HepG2 (cell line): ENCODE results near the gene TOP2A. TPM values are rescaled to one million over a fixed set of nuclear protein-coding genes. Genes with fewer than 3 reads are reported as not detected.

Experiments used
- ATAC-seq: fragments of 200-7000 bp; cut with Tn5 transposase; 3 replicates; pipeline ENCODE4 v1.9.1; 2020; ENCODE audit warnings: mild to moderate bottlenecking, moderate library complexity
- BruUV-seq: library from RNA; stranded (reverse); fragments of 400-500 nt; replicated peaks from 2 replicates; lab custom pipeline; 2021; lab: Mats Ljungman, UMichigan
- CTCF ChIA-PET: fragments of 300-600 bp; formaldehyde crosslinking; extraction: SDS; loops from one replicate; lab custom pipeline; 2021; ENCODE audit warnings: low total read pairs, inconsistent platforms, low intra/inter-chr PET ratio; lab: Yijun Ruan, JAX
- POLR2A ChIA-PET: fragments of 350-600 bp; sonication (Branson Sonifier 250); formaldehyde crosslinking; loops from one replicate; lab custom pipeline; 2020; ENCODE audit warnings: antibody characterized with exemption, inconsistent platforms; lab: Yijun Ruan, JAX
- DNase-seq: peaks from one replicate; pipeline ENCODE4 v3.0.0-alpha.2; 2015; ENCODE audit warnings: low spot score
- FAIRE-seq: peaks from 3 replicates; lab custom pipeline; 2011; peaks lifted over from hg19 to GRCh38; lab: Jason Lieb, UNC
- H2AFZ ChIP-seq: one replicate; pipeline ENCODE4 v1.6.1; 2011; ENCODE audit warnings: low read length, inconsistent platforms
- H3K27ac ChIP-seq: fragments of 300-600 bp; 3 replicates; pipeline ENCODE4 v1.8.0; 2011; ENCODE audit warnings: mixed run types, mild to moderate bottlenecking, mixed read lengths, low read length, inconsistent platforms; ENCODE audit not compliant: insufficient read depth; ENCODE audit errors: extremely low read length
- H3K27me3 ChIP-seq, 2 experiments: fragments of 200-600 bp in 1 of 2; 2 replicates in 1 of 2; 3 replicates in 1 of 2; pipeline versions ENCODE4 v1.6.0 to v1.8.0; 2011; ENCODE audit warnings: low read length in 2 of 2, mild to moderate bottlenecking in 2 of 2, moderate library complexity in 2 of 2, inconsistent platforms in 1 of 2; ENCODE audit not compliant: insufficient read depth in 2 of 2, control insufficient read depth in 1 of 2
- H3K36me3 ChIP-seq, 2 experiments: fragments of 200-600 bp in 1 of 2; replicated peaks in 1 of 2; 2 replicates in 1 of 2; 3 replicates in 1 of 2; pipeline versions ENCODE4 v1.5.1 to v1.8.0; 2011; ENCODE audit warnings: low read length in 2 of 2, inconsistent platforms in 1 of 2; ENCODE audit not compliant: insufficient read depth in 2 of 2, control insufficient read depth in 1 of 2
- H3K4me1 ChIP-seq: 2 replicates; pipeline ENCODE4 v1.5.1; 2012; ENCODE audit warnings: low read length, inconsistent platforms; ENCODE audit not compliant: insufficient read depth
- H3K4me2 ChIP-seq: 2 replicates; pipeline ENCODE4 v1.6.0; 2011; ENCODE audit warnings: low read depth, low read length, inconsistent platforms
- H3K4me3 ChIP-seq, 3 experiments: fragments of 200-600 bp in 1 of 3; sonication (generic), shearing (Covaris generic) in 1 of 3; replicated peaks in 1 of 3; 2 replicates each; pipeline ENCODE4 v1.5.1; 2011 to 2016; ENCODE audit warnings: low read length in 3 of 3, inconsistent platforms in 2 of 3, low read depth in 2 of 3, mild to moderate bottlenecking in 2 of 3, control low read depth in 1 of 3, mixed read lengths in 1 of 3; ENCODE audit not compliant: insufficient read depth in 1 of 3
- H3K79me2 ChIP-seq: one replicate; pipeline ENCODE4 v1.6.1; 2011; ENCODE audit warnings: low read length, inconsistent platforms; ENCODE audit not compliant: insufficient read depth
- H3K9ac ChIP-seq: 2 replicates; pipeline ENCODE4 v1.6.0; 2011; ENCODE audit warnings: mild to moderate bottlenecking, low read depth, low read length, inconsistent platforms; ENCODE audit not compliant: insufficient read depth
- H3K9me3 ChIP-seq: 2 replicates; pipeline ENCODE4 v1.5.1; 2012; ENCODE audit warnings: mild to moderate bottlenecking, low read length
- H4K20me1 ChIP-seq: 2 replicates; pipeline ENCODE4 v1.6.0; 2011; ENCODE audit warnings: inconsistent platforms, mild to moderate bottlenecking, low read length, moderate library complexity; ENCODE audit not compliant: insufficient read depth
- CENPX ChIP-seq: sonication (generic); formaldehyde crosslinking; IDR thresholded peaks from 2 replicates; pipeline ENCODE4 v1.9.0; 2021; ENCODE audit warnings: mild to moderate bottlenecking, missing genetic modification reagents, moderate library complexity
- DMAP1 ChIP-seq: IDR thresholded peaks from 2 replicates; pipeline ENCODE4 v1.6.1; 2016
- MLX ChIP-seq: IDR thresholded peaks from 2 replicates; pipeline ENCODE4 v1.6.1; 2016
- PHB2 ChIP-seq: fragments of 450-650 bp; IDR thresholded peaks from 2 replicates; pipeline ENCODE4 v1.6.1; 2018; ENCODE audit not compliant: partially characterized antibody
- SMAD9 ChIP-seq: sonication (generic); formaldehyde crosslinking; IDR thresholded peaks from 2 replicates; pipeline ENCODE4 v1.5.1; 2020; ENCODE audit warnings: mild to moderate bottlenecking, missing genetic modification reagents
- SP2 ChIP-seq: sonication (generic); formaldehyde crosslinking; IDR thresholded peaks from 2 replicates; pipeline ENCODE4 v1.5.1; 2020; ENCODE audit warnings: mild to moderate bottlenecking, missing genetic modification reagents
- SP5 ChIP-seq: IDR thresholded peaks from 2 replicates; pipeline ENCODE4 v1.6.1; 2016; ENCODE audit warnings: low read depth, borderline replicate concordance
- ZFP62 ChIP-seq: sonication (generic); formaldehyde crosslinking; IDR thresholded peaks from 2 replicates; pipeline ENCODE4 v1.4.0; 2020; ENCODE audit warnings: missing genetic modification reagents
- ZKSCAN5 ChIP-seq: sonication (generic); formaldehyde crosslinking; IDR thresholded peaks from 2 replicates; pipeline ENCODE4 v1.5.1; 2020; ENCODE audit warnings: mild to moderate bottlenecking, missing genetic modification reagents
- ZNF773 ChIP-seq: sonication (generic); formaldehyde crosslinking; IDR thresholded peaks from 2 replicates; pipeline ENCODE4 v1.4.0; 2020; ENCODE audit warnings: missing genetic modification reagents, borderline replicate concordance
- WGBS: methylation state at CpG from one replicate; pipeline ENCODE4 v1.1.6; 2017; ENCODE audit warnings: low lambda C conversion rate; 5-methylcytosine and 5-hydroxymethylcytosine counted together
- in situ Hi-C: cut with HindIII; loops from 2 replicates; pipeline ENCODE4 v1.10.0; 2017; ENCODE audit warnings: low pct_unique_long_range_greater_than_20kb; ENCODE audit not compliant: extremely low pct_ligation_motif_present
- intact Hi-C: fragments of 100-400 bp; cut with micrococcal nuclease; formaldehyde crosslinking; loops from one replicate; pipeline ENCODE4 v1.10.0; 2022; ENCODE audit not compliant: unreplicated experiment
- polyA plus RNA-seq, 8 experiments: library from polyadenylated mRNA; depleted of rRNA in 3 of 8; stranded (reverse) in 7 of 8; unstranded in 1 of 8; fragments of >200 nt; fragmentation: Illumina TruSeq in 4 of 8; extraction: Trizol in 4 of 8; gene quantifications; 2 replicates each; pipeline versions ENCODE4 v1.2.1 to v1.2.3, GENCODE V29; 2011 to 2016; ENCODE audit warnings: low read depth in 4 of 8, missing spikeins in 1 of 8, mixed read lengths in 1 of 8; ENCODE audit not compliant: insufficient read depth in 1 of 8
- total RNA-seq, 5 experiments: library from RNA; depleted of rRNA; stranded (reverse); fragments of >200 nt; fragmentation: Illumina TruSeq; extraction: Trizol; gene quantifications; 2 replicates each; pipeline ENCODE4 v1.2.3, GENCODE V29; 2016; ENCODE audit warnings: low read depth in 1 of 5
- TF ChIP-seq, protein P1 (sequence below): sonication (generic); formaldehyde crosslinking; IDR thresholded peaks from 2 replicates; pipeline ENCODE4 v1.5.0; 2020; ENCODE audit warnings: missing genetic modification reagents, mild to moderate bottlenecking, borderline replicate concordance
- TF ChIP-seq, protein P2 (sequence below): sonication (generic); formaldehyde crosslinking; IDR thresholded peaks from 2 replicates; pipeline ENCODE4 v1.8.1; 2023; ENCODE audit warnings: mild to moderate bottlenecking, missing genetic modification reagents

TOP2A gene
- total and polyA plus RNA-seq, 2 of the 13 experiments (the other 11 are each of a cell fraction or from before 2014, with no cell fraction given): 108 to 327 TPM

DNA sequence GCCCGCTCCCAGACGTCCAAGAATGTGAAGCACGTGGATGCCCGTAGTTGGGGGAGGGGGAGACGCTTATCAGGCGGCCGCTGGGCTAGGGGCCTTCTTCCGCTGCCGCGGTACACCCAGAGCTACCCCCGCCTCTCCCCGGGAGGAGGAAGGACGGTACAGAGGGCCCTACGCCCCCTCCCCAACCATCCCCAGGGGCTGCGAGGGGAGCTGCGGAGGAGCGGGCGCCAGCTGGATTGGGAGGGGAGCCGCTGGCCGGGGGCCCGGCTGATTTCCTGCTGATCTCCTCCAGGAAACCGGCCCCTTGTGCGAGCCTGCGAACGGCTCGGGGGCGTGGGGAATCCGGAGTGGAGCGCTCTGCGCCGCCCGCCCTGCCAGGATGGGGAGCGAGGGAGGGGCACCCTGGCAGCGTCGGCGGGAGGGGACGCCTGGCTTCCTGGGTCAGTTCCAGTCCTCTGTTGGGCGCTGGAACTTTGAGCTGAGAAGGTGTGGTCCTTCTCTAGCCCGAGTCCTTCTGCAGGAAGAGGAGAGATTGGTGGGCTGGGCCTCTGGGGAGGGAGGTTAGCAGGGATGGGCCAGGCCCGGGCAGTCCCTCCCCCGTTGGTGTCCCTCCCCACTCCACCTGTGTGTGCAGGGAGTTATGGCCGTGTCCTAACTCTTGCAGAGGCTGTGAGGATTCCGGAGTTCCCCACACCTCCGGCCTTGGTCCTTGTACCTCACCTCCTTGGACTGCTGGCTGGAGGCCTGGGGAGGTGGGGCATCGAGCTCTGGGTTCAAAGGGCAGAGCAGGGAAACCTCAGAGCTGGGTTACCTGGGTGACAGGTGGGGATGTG, 72.3 kb downstream of the TOP2A start:
- ATAC-seq (peak; percentile 77), FAIRE-seq (peak; percentile 99), DNase-seq (peak; percentile 84)
- H3K4me3 ChIP-seq: peak overlapping the region; percentile 79 to 88 (median 84)
- in situ Hi-C loops (no loop called here), intact Hi-C loops (loop anchor here (2.0 kb wide), 1 partner anchor 29 kb away; no protein-coding TSS in a partner anchor)
- H2AFZ ChIP-seq: no peak overlapping the region
- no peaks in the 10 kb centered on the region for H3K27me3 ChIP-seq
- peaks cover 69% of the 10 kb centered on the region for H3K4me1 ChIP-seq
- ChIA-PET CTCF (interaction anchor here (1.9 kb wide), 1 partner anchor 42 kb away, joined by 5 read pairs; no protein-coding TSS in a partner anchor), POLR2A (interaction anchor here (0.6 to 6.6 kb wide), 24 partner anchors 8 to 1343 kb away, joined by 3 to 48 read pairs (median 4); partner anchors contain the start of genes CASC3, EIF1, RARA and TOP2A)
- H3K9ac ChIP-seq: peak overlapping the region; percentile 76
- H3K4me2 ChIP-seq: peak overlapping the region; percentile 94
- BruUV-seq: no TSS peak
- H3K27ac ChIP-seq: peak overlapping the region; percentile 81
- no peaks in the 10 kb centered on the region for H3K9me3 ChIP-seq
- peaks cover 15% of the 10 kb centered on the region for H4K20me1 ChIP-seq
- H3K79me2 ChIP-seq: peaks cover 35% of the 10 kb centered on the region
- peaks cover 16 to 25% of the 10 kb centered on the region in 2 experiments for H3K36me3 ChIP-seq
- under 1% methylated on average over 20 of the region's 45 CpGs for WGBS
- TF ChIP-seq ZKSCAN5 (CRISPR knock-in tag) (peak; percentile 96), MLX (CRISPR knock-in tag) (peak; percentile 50; the same call in 1 of the 2 replicates), PHB2 (no peak), SMAD9 (CRISPR knock-in tag) (no peak), CENPX (CRISPR knock-in tag) (no peak), ZNF773 (CRISPR knock-in tag) (no peak), SP2 (CRISPR knock-in tag) (peak; percentile 26; the same call in 1 of the 2 replicates), DMAP1 (CRISPR knock-in tag) (peak; percentile 29; the same call in 1 of the 2 replicates), ZFP62 (CRISPR knock-in tag) (no peak), SP5 (CRISPR knock-in tag) (peak; percentile 75)
- TF ChIP-seq, protein P1, sequence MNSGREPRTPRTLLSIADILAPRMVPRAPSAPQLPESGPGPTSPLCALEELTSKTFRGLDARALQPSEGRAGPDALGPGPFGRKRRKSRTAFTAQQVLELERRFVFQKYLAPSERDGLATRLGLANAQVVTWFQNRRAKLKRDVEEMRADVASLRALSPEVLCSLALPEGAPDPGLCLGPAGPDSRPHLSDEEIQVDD (CRISPR knock-in tag): no peak; the same call in 1 of the 2 replicates
- TF ChIP-seq, protein P2, sequence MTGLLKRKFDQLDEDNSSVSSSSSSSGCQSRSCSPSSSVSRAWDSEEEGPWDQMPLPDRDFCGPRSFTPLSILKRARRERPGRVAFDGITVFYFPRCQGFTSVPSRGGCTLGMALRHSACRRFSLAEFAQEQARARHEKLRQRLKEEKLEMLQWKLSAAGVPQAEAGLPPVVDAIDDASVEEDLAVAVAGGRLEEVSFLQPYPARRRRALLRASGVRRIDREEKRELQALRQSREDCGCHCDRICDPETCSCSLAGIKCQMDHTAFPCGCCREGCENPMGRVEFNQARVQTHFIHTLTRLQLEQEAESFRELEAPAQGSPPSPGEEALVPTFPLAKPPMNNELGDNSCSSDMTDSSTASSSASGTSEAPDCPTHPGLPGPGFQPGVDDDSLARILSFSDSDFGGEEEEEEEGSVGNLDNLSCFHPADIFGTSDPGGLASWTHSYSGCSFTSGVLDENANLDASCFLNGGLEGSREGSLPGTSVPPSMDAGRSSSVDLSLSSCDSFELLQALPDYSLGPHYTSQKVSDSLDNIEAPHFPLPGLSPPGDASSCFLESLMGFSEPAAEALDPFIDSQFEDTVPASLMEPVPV: peak; percentile 80; the same call in 1 of the 2 replicates
